Measurements from ENCODE around the gene PTMS.

The PTMS gene

DNA sequence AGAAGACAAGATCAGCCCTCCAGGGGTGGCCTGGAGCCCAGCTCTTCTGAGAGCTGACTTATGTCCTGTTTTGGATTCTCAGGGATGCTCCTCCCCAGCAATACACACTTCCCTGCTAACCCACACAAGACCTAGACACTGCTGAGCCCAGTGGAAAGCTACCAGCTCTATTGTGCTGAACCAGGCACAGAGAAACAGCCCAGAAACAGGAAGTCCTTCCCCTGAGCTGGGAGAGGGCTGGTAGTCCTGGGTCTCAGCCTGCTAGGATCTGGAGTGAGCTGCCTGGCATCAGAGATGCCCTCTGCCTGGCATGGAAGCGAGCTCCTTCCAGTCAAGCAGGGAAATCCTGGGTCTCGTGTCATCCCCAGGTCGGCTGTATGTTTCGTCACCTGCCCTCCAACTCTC lies 4.9 kb downstream of the PTMS start:
- in situ Hi-C loops (cut with MboI; ENCODE audit: low sequenced_read_pairs, unreplicated experiment) = no loop called here
- DNase-seq (ENCODE audit: low spot score) = no peak
- no peak for TF ChIP-seq CTCF (IDR thresholded peaks at IDR 0.05; ENCODE audit: borderline replicate concordance, control extremely low read depth, extremely low read depth, insufficient read depth, missing control alignments)

DNA sequence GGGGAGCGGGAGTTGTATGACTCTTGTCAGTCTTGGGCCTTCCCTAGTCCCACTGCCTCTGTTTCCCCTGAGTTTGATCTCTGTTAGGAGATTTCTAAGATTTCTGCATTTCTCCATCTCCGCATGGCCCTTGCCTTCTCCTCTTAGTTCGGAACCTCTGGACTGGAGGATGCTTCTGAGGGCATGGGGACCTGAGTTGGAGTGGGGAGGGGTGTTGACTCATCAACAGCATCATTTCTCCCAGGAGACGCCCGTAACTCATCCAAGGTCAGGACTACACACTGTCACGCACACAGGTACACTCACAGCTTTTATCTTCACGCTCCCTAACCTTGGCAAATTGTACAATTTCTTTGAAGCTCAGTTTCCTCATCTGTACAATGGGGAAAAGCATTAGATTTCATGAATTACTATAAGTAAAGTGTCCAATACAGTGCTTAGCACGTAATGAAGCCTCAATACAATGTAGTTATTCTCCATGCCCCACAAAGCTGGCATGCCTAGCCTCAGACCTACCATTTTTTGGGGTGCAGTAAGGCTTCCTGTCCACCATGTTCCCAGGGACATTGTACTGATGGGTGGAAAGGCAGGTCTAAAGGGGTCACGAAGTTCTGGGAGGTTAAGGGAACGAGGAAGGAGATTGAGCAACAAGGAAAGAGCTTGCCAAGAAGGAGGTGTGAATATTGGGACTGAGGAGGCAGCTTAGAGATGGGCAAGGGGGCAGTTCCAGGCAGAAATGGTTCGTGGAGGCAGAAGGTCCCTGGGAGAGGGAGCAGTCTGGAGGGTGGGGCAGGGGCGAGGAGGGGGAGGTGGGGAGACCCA lies 5.6 kb downstream of the PTMS start:
- in situ Hi-C loops (cut with MboI; ENCODE audit: low sequenced_read_pairs, unreplicated experiment) = no loop called here
- TF ChIP-seq CTCF (IDR thresholded peaks at IDR 0.05; ENCODE audit: borderline replicate concordance, control extremely low read depth, extremely low read depth, insufficient read depth, missing control alignments) = no peak
- DNase-seq (ENCODE audit: low spot score) = no peak

GRCh38 chr12:6772331-6772695 lies 6.2 kb downstream of the PTMS start, which contains the start of gene LAG3:
Gene LAG3 (plus strand): TSS chr12:6772520. CDS start chr12:6772853, 333 bp downstream.
- TF ChIP-seq CTCF (IDR thresholded peaks at IDR 0.05; ENCODE audit: borderline replicate concordance, control extremely low read depth, extremely low read depth, insufficient read depth, missing control alignments) = no peak
- DNase-seq (ENCODE audit: low spot score) = peak; percentile 76
- in situ Hi-C loops (cut with MboI; ENCODE audit: low sequenced_read_pairs, unreplicated experiment) = no loop called here

DNA sequence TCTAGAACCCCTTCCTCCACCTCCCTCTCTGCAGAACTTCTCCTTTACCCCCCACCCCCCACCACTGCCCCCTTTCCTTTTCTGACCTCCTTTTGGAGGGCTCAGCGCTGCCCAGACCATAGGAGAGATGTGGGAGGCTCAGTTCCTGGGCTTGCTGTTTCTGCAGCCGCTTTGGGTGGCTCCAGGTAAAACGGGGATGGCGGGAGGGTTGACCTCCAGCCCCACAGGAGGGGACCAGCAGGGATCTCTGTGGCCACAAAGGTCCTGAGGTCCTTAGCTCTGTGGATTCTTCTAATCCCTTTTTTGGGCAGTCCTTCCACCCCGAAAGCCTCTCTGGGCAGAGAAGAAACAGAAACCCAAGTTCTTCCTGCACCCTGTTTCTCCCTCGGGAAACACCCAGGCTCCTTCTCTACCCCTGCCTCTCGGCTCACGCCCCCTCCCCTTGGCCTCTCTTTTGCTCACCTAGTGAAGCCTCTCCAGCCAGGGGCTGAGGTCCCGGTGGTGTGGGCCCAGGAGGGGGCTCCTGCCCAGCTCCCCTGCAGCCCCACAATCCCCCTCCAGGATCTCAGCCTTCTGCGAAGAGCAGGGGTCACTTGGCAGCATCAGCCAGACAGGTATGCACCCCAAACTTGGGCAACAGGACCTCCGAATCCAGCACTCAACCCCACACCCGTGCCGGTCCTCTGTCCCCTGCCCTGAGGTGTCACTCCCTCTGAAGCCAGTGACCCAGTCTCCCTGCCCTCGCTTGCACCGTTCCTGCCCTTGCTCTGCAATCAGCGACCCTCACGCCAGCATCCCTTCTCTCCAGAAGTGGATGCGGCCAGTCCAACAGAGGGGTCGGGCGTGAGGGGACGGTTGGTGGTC lies 6.8 kb downstream of the PTMS start:
- peak; percentile 68 for DNase-seq (ENCODE audit: low spot score)
- TF ChIP-seq CTCF (IDR thresholded peaks at IDR 0.05; ENCODE audit: borderline replicate concordance, control extremely low read depth, extremely low read depth, insufficient read depth, missing control alignments) = no peak
- in situ Hi-C loops (cut with MboI; ENCODE audit: low sequenced_read_pairs, unreplicated experiment) = no loop called here

DNA sequence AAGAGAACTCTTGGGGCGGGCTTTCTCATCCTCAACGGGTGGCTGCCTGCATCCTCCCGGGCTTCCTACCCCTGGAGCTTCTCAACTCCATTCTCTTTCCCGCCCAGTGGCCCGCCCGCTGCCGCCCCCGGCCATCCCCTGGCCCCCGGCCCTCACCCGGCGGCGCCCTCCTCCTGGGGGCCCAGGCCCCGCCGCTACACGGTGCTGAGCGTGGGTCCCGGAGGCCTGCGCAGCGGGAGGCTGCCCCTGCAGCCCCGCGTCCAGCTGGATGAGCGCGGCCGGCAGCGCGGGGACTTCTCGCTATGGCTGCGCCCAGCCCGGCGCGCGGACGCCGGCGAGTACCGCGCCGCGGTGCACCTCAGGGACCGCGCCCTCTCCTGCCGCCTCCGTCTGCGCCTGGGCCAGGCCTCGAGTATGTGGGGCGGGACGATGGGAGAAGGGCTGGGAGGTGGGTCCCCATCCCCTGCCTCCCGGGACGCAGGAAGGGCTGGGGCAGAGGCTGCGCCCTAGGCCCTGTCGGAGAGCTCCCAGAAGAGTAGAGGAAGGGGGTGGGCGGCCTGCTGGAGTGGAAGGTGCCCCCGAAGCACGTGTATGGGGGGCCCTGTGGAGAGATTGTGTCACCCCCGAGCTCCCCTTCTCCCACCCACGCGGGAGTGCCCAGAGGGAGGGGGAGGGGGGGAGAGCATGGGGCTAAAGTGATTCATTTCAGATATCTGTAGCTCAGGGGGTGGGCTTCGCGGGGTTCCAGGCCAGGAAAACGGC lies 7.6 kb downstream of the PTMS start:
- TF ChIP-seq CTCF (IDR thresholded peaks at IDR 0.05; ENCODE audit: borderline replicate concordance, control extremely low read depth, extremely low read depth, insufficient read depth, missing control alignments) = no peak
- no peak for DNase-seq (ENCODE audit: low spot score)
- in situ Hi-C loops (cut with MboI; ENCODE audit: low sequenced_read_pairs, unreplicated experiment) = no loop called here

DNA sequence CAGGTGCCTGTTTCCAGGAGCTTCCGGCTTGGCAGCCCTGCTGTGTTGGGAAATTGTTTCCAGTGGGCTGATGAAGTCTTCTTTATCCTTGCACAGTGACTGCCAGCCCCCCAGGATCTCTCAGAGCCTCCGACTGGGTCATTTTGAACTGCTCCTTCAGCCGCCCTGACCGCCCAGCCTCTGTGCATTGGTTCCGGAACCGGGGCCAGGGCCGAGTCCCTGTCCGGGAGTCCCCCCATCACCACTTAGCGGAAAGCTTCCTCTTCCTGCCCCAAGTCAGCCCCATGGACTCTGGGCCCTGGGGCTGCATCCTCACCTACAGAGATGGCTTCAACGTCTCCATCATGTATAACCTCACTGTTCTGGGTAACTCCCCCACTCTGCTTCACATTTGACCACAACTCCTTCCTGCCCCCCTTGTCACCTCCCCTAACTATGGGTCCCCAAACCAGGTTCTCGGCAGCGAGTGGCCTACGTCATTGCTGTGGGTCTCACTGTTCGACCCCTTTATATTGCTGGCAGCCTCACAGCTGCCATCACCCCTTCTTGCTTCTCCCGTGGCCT lies 8.4 kb downstream of the PTMS start:
- in situ Hi-C loops (cut with MboI; ENCODE audit: low sequenced_read_pairs, unreplicated experiment) = no loop called here
- TF ChIP-seq CTCF (IDR thresholded peaks at IDR 0.05; ENCODE audit: borderline replicate concordance, control extremely low read depth, extremely low read depth, insufficient read depth, missing control alignments) = no peak

More for the DNA sequence above, 8.4 kb downstream of the PTMS start:
- DNase-seq (ENCODE audit: low spot score) = no peak

Measured in GM13976 (cell line).